Keratinocyte (primary cell): ENCODE results near the gene KRTAP9-9. TPM values are rescaled to one million over a fixed set of nuclear protein-coding genes. Genes with fewer than 3 reads are reported as not detected.

Experiments used
- DNase-seq: peaks from one replicate; pipeline ENCODE4 v3.0.0-alpha.2; 2011; ENCODE audit warnings: low read depth, missing footprints, low spot score
- FAIRE-seq: peaks from 2 replicates; lab custom pipeline; 2011; peaks lifted over from hg19 to GRCh38; lab: Jason Lieb, UNC
- H2AFZ ChIP-seq: 2 replicates; pipeline ENCODE4 v1.6.0; 2012; ENCODE audit warnings: low read length, control low read depth, inconsistent platforms; ENCODE audit not compliant: control insufficient read depth
- H3K27ac ChIP-seq: 2 replicates; pipeline ENCODE4 v1.5.1; 2011; ENCODE audit warnings: low read length; ENCODE audit not compliant: control insufficient read depth, insufficient read depth
- H3K27me3 ChIP-seq: 3 replicates; pipeline ENCODE4 v1.6.0; 2011; ENCODE audit warnings: low read length; ENCODE audit not compliant: control insufficient read depth, insufficient read depth; ENCODE audit errors: extremely low read depth
- H3K36me3 ChIP-seq, 2 experiments: 2 replicates in 1 of 2; 3 replicates in 1 of 2; pipeline ENCODE4 v1.5.1; 2011; ENCODE audit warnings: low read length in 2 of 2, mild to moderate bottlenecking in 1 of 2; ENCODE audit not compliant: control insufficient read depth in 2 of 2, insufficient read depth in 2 of 2; ENCODE audit errors: extremely low read depth in 1 of 2
- H3K4me1 ChIP-seq: 3 replicates; pipeline ENCODE4 v1.5.1; 2011; ENCODE audit warnings: low read length; ENCODE audit not compliant: control insufficient read depth, insufficient read depth; ENCODE audit errors: extremely low read depth
- H3K4me2 ChIP-seq: 3 replicates; pipeline ENCODE4 v1.6.0; 2011; ENCODE audit warnings: low read depth, low read length; ENCODE audit not compliant: control insufficient read depth, insufficient read depth; ENCODE audit errors: extremely low read depth
- H3K4me3 ChIP-seq, 3 experiments: fragments of 200-600 bp in 1 of 3; sonication (generic) in 1 of 3; 2 replicates in 2 of 3; 3 replicates in 1 of 3; pipeline ENCODE4 v1.5.1; 2011 to 2016; ENCODE audit warnings: low read length in 3 of 3, mild to moderate bottlenecking in 3 of 3, control low read depth in 2 of 3, inconsistent platforms in 1 of 3, low read depth in 1 of 3, mixed read lengths in 1 of 3, mixed run types in 1 of 3, moderate library complexity in 1 of 3; ENCODE audit not compliant: control insufficient read depth in 2 of 3, insufficient read depth in 2 of 3; ENCODE audit errors: extremely low read depth in 1 of 3
- H3K79me2 ChIP-seq: 2 replicates; pipeline ENCODE4 v1.6.0; 2012; ENCODE audit warnings: low read length; ENCODE audit not compliant: control insufficient read depth, insufficient read depth
- H3K9ac ChIP-seq: 3 replicates; pipeline ENCODE4 v1.6.0; 2011; ENCODE audit warnings: low read length; ENCODE audit not compliant: control insufficient read depth, insufficient read depth; ENCODE audit errors: extremely low read depth
- H3K9me1 ChIP-seq: 3 replicates; pipeline ENCODE4 v1.6.0; 2011; ENCODE audit warnings: low read length; ENCODE audit not compliant: control insufficient read depth, insufficient read depth; ENCODE audit errors: extremely low read depth
- H3K9me3 ChIP-seq: 2 replicates; pipeline ENCODE4 v1.5.1; 2012; ENCODE audit warnings: low read depth, low read length; ENCODE audit not compliant: control insufficient read depth
- H4K20me1 ChIP-seq: 3 replicates; pipeline ENCODE4 v1.6.0; 2011; ENCODE audit warnings: low read length; ENCODE audit not compliant: control insufficient read depth, insufficient read depth; ENCODE audit errors: extremely low read depth
- EZH2 ChIP-seq: IDR thresholded peaks from one replicate; pipeline ENCODE4 v1.6.1; 2012; ENCODE audit warnings: inconsistent platforms, mild to moderate bottlenecking, low read length, moderate library complexity
- dilution Hi-C: fragments of 300-500 bp; cut with MboI; formaldehyde crosslinking; loops from one replicate; pipeline ENCODE4 v1.7.0; 2020; ENCODE audit warnings: low sequenced_read_pairs; ENCODE audit not compliant: extremely low pct_ligation_motif_present
- polyA plus RNA-seq, 5 experiments: library from polyadenylated mRNA; depleted of rRNA in 3 of 5; stranded (reverse) in 3 of 5; stranded (forward) in 1 of 5; unstranded in 1 of 5; fragments of >200 nt; gene quantifications; 1 replicate in 1 of 5; 2 replicates in 3 of 5; 3 replicates in 1 of 5; pipeline versions ENCODE4 v1.2.1 to v1.2.3, GENCODE V29; 2011 to 2012; ENCODE audit warnings: missing spikeins in 2 of 5, low read depth in 1 of 5, low replicate concordance in 1 of 5
- small RNA-seq, 3 experiments: library from RNA; depleted of rRNA; stranded (forward); fragments of <200 nt; gene quantifications; one replicate each; pipeline ENCODE3, GENCODE V24; 2012; ENCODE audit warnings: low read depth in 3 of 3, low replicate concordance in 1 of 3; ENCODE audit not compliant: insufficient read length in 3 of 3
- TF ChIP-seq, protein P1 (sequence below), 3 experiments: IDR thresholded peaks in 1 of 3; conservative IDR thresholded peaks in 1 of 3; optimal IDR thresholded peaks in 1 of 3; 2 replicates in 2 of 3; 3 replicates in 1 of 3; pipeline versions ENCODE3 to v1.5.1; 2011; ENCODE audit warnings: low read length in 3 of 3, mild to moderate bottlenecking in 3 of 3, moderate library complexity in 2 of 3, control low read depth in 1 of 3, inconsistent platforms in 1 of 3; ENCODE audit not compliant: insufficient read depth in 2 of 3; ENCODE audit errors: extremely low read depth in 1 of 3

KRTAP9-9 gene
- polyA plus RNA-seq, 1 donor (not counting 4 experiments of a cell fraction or from before 2014, with no cell fraction given), result not detected

DNA sequence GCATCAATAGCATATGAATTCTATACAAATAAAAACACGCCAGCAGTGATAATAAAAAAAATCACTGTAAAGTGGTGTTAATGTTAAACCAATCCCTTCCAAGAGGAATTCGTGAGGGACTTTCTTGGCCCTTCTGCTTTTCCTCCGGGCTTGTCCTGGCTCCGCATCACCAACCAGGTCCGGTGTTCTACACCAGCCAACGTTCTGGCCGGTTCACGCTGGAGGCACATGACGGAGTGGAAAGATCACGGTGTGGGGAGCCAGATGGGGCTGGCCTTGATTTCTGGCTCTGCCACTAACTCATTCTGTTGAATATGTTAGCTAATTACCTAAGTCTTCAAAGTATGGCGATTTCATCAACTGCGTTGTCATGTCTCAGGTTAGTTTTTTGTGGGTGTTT, 48.9 kb downstream of the KRTAP9-9 start:
- FAIRE-seq, result no peak
- Histone ChIP-seq H3K9me1 (no peaks in the 10 kb centered on the region), H3K9ac (no peak overlapping the region), H3K36me3 (no peaks in the 10 kb centered on the region), H3K27me3 (no peaks in the 10 kb centered on the region), H3K4me1 (peaks cover 25% of the 10 kb centered on the region), H4K20me1 (no peaks in the 10 kb centered on the region), H3K9me3 (no peaks in the 10 kb centered on the region), H2AFZ (no peak overlapping the region), H3K4me3 (no peak overlapping the region), H3K4me2 (no peak overlapping the region), H3K79me2 (no peaks in the 10 kb centered on the region), H3K27ac (no peak overlapping the region)
- dilution Hi-C loops, result no loop called here
- DNase-seq, result no peak
- TF ChIP-seq EZH2, result no peak
- TF ChIP-seq, protein P1, sequence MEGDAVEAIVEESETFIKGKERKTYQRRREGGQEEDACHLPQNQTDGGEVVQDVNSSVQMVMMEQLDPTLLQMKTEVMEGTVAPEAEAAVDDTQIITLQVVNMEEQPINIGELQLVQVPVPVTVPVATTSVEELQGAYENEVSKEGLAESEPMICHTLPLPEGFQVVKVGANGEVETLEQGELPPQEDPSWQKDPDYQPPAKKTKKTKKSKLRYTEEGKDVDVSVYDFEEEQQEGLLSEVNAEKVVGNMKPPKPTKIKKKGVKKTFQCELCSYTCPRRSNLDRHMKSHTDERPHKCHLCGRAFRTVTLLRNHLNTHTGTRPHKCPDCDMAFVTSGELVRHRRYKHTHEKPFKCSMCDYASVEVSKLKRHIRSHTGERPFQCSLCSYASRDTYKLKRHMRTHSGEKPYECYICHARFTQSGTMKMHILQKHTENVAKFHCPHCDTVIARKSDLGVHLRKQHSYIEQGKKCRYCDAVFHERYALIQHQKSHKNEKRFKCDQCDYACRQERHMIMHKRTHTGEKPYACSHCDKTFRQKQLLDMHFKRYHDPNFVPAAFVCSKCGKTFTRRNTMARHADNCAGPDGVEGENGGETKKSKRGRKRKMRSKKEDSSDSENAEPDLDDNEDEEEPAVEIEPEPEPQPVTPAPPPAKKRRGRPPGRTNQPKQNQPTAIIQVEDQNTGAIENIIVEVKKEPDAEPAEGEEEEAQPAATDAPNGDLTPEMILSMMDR (optimal IDR thresholded peaks at IDR 0.05 in 1 of 3, IDR thresholded peaks at IDR 0.05 in 1 of 3, conservative IDR thresholded peaks at IDR 0.05 in 1 of 3; ENCODE audit: extremely low read depth in 1 of 3, insufficient read depth in 2 of 3, low read length in 3 of 3), result no peak

Small RNAs within 50 kb of the gene (small RNA-seq; reads per million reads assigned to genes)
- 0 to 0.33 (median 0) reads per million in 3 experiments for gene KRTAP9-10P

Other genes starting within 250 kb of the KRTAP9-9 start
- gene KRTAP3-1, start 246.3 kb upstream of the KRTAP9-9 start, polyA plus RNA-seq, result not detected in 3 replicates
- 0.05 to 0.23 TPM (median 0.08 TPM) in 3 replicates for gene KRTAP1-5, start 228.2 kb upstream of the KRTAP9-9 start, polyA plus RNA-seq
- gene KRTAP1-4, start 225.2 kb upstream of the KRTAP9-9 start, polyA plus RNA-seq, result not detected in 3 replicates
- not detected in 3 replicates for gene KRTAP1-3, start 220.5 kb upstream of the KRTAP9-9 start, polyA plus RNA-seq
- gene KRTAP1-1, start 213.9 kb upstream of the KRTAP9-9 start, polyA plus RNA-seq, result 0.07 to 0.13 TPM in 2 of 3 replicates, not detected in the other
- gene KRTAP2-1, start 208.1 kb upstream of the KRTAP9-9 start, polyA plus RNA-seq, result not detected in 3 replicates
- gene KRTAP2-2, start 200.2 kb upstream of the KRTAP9-9 start, polyA plus RNA-seq, result not detected in 3 replicates
- gene KRTAP2-3, start 195.3 kb upstream of the KRTAP9-9 start, polyA plus RNA-seq, result 8.4 to 21.3 TPM (median 9.0 TPM) in 3 replicates
- gene KRTAP2-4, start 189.5 kb upstream of the KRTAP9-9 start, polyA plus RNA-seq, result 0.12 TPM in 1 of 3 replicates, not detected in the others
- not detected in 3 replicates for gene KRTAP4-7, start 171.2 kb upstream of the KRTAP9-9 start, polyA plus RNA-seq
- not detected in 3 replicates for gene KRTAP4-8, start 157.2 kb upstream of the KRTAP9-9 start, polyA plus RNA-seq
- not detected in 3 replicates for gene KRTAP4-16, start 153.2 kb upstream of the KRTAP9-9 start, polyA plus RNA-seq
- gene KRTAP4-9, start 150.0 kb upstream of the KRTAP9-9 start, polyA plus RNA-seq, result not detected in 3 replicates
- gene KRTAP4-11, start 137.0 kb upstream of the KRTAP9-9 start, polyA plus RNA-seq, result not detected in 3 replicates
- gene KRTAP4-12, start 131.2 kb upstream of the KRTAP9-9 start, polyA plus RNA-seq, result not detected in 3 replicates
- gene KRTAP4-6, start 114.8 kb upstream of the KRTAP9-9 start, polyA plus RNA-seq, result not detected in 3 replicates
- gene KRTAP4-5, start 105.6 kb upstream of the KRTAP9-9 start, polyA plus RNA-seq, result not detected in 3 replicates
- gene KRTAP4-4, start 94.6 kb upstream of the KRTAP9-9 start, polyA plus RNA-seq, result not detected in 3 replicates
- gene KRTAP4-3, start 87.2 kb upstream of the KRTAP9-9 start, polyA plus RNA-seq, result not detected in 3 replicates
- gene KRTAP4-2, start 77.2 kb upstream of the KRTAP9-9 start, polyA plus RNA-seq, result not detected in 3 replicates
- not detected in 3 replicates for gene KRTAP4-1, start 70.5 kb upstream of the KRTAP9-9 start, polyA plus RNA-seq
- not detected in 3 replicates for gene KRTAP9-1, start 65.5 kb upstream of the KRTAP9-9 start, polyA plus RNA-seq
- gene KRTAP9-2, start 28.7 kb upstream of the KRTAP9-9 start, polyA plus RNA-seq, result not detected in 3 replicates
- not detected in 3 replicates for gene KRTAP9-3, start 22.9 kb upstream of the KRTAP9-9 start, polyA plus RNA-seq
- gene KRTAP9-8, start 17.4 kb upstream of the KRTAP9-9 start, polyA plus RNA-seq, result not detected in 3 replicates
- gene KRTAP9-4, start 5.7 kb upstream of the KRTAP9-9 start, polyA plus RNA-seq, result not detected in 3 replicates
- not detected in 3 replicates for gene KRTAP9-6, start 10.0 kb downstream of the KRTAP9-9 start, polyA plus RNA-seq
- gene KRTAP9-7, start 20.3 kb downstream of the KRTAP9-9 start, polyA plus RNA-seq, result not detected in 3 replicates
- gene KRTAP29-1, start 47.5 kb downstream of the KRTAP9-9 start, polyA plus RNA-seq, result not detected in 3 replicates
- not detected in 3 replicates for gene KRTAP16-1, start 53.9 kb downstream of the KRTAP9-9 start, polyA plus RNA-seq
- not detected in 3 replicates for gene KRTAP17-1, start 60.3 kb downstream of the KRTAP9-9 start, polyA plus RNA-seq
- 0.14 TPM in 1 of 3 replicates, not detected in the others for gene KRT33A, start 95.4 kb downstream of the KRTAP9-9 start, polyA plus RNA-seq
- 0.18 to 0.33 TPM (median 0.21 TPM) in 3 replicates for gene KRT33B, start 114.4 kb downstream of the KRTAP9-9 start, polyA plus RNA-seq
- 4.4 to 4.8 TPM (median 4.6 TPM) in 3 replicates for gene KRT34, start 126.9 kb downstream of the KRTAP9-9 start, polyA plus RNA-seq
- 20.5 to 45.2 TPM (median 24.9 TPM) in 3 replicates for gene KRT31, start 142.2 kb downstream of the KRTAP9-9 start, polyA plus RNA-seq
- gene KRT37, start 169.2 kb downstream of the KRTAP9-9 start, polyA plus RNA-seq, result 0.03 to 0.08 TPM (median 0.04 TPM) in 3 replicates
- gene KRT38, start 185.6 kb downstream of the KRTAP9-9 start, polyA plus RNA-seq, result not detected in 3 replicates
- 0.03 TPM in 1 of 3 replicates, not detected in the others for gene KRT32, start 212.0 kb downstream of the KRTAP9-9 start, polyA plus RNA-seq
- not detected in 3 replicates for gene KRT35, start 225.8 kb downstream of the KRTAP9-9 start, polyA plus RNA-seq
- not detected in 3 replicates for gene KRT36, start 234.5 kb downstream of the KRTAP9-9 start, polyA plus RNA-seq